GM12801 (cell line): Measurements from ENCODE around the gene RFX4.

Experiments
- CTCF ChIP-seq: IDR thresholded peaks from one replicate; pipeline ENCODE4 v1.5.1; 2011; ENCODE audit warnings: control low read depth; ENCODE audit not compliant: insufficient read length; ENCODE audit errors: extremely low read depth

The RFX4 gene

GRCh38 chr12:106741247-106741646, 158.4 kb downstream of the RFX4 start:
- no peak for TF ChIP-seq CTCF

GRCh38 chr12:106743270-106743988, 160.6 kb downstream of the RFX4 start:
- no peak for TF ChIP-seq CTCF

- no peak for TF ChIP-seq CTCF
Observed at GRCh38 chr12:106744600-106744999, 161.8 kb downstream of the RFX4 start.

GRCh38 chr12:106745181-106745745, 162.5 kb downstream of the RFX4 start:
- TF ChIP-seq CTCF = no peak

GRCh38 chr12:106747973-106748436, 165.2 kb downstream of the RFX4 start:
- TF ChIP-seq CTCF = no peak

GRCh38 chr12:106750524-106750923, 167.7 kb downstream of the RFX4 start:
- TF ChIP-seq CTCF = no peak

- TF ChIP-seq CTCF = no peak
Observed at GRCh38 chr12:106753526-106753925, 170.7 kb downstream of the RFX4 start.
